Measurements from ENCODE around the gene ARIH1. TPM values are rescaled to one million over a fixed set of nuclear protein-coding genes. Genes with fewer than 3 reads are reported as not detected.
A peak's percentile ranks its signal among the peaks of the same experiment; 100 is the strongest.
"Not testable (repeated sequence)": the region's sequence is repeated elsewhere in the genome, so short reads cannot be mapped to it uniquely, and the experiment has no call there.

The ARIH1 gene
- total and polyA plus RNA-seq, 2 experiments from 2014 or later: 24.5 to 29.5 TPM

DNA sequence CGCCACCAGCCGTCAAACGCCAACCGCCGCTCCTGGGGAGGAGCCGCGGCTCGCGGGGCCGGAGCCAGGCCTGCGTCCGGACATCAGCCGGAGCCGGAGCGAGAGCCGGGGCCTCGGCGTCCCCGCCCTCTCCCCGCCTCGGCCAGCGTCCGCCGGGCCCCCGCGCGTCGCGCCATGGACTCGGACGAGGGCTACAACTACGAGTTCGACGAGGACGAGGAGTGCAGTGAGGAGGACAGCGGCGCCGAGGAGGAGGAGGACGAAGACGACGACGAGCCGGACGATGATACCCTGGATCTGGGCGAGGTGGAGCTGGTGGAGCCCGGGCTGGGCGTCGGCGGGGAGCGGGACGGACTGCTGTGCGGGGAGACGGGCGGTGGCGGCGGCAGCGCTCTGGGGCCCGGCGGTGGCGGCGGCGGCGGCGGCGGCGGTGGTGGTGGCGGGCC is 359 bp downstream of the ARIH1 start:
- Histone ChIP-seq H2AFZ (peak overlapping the region; percentile 65), H3K79me2 (ENCODE audit: insufficient read depth) (peaks cover 48% of the 10 kb centered on the region), H3F3A (ENCODE audit: insufficient read depth) (peaks cover 30% of the 10 kb centered on the region), H3K36me3 (ENCODE audit: low read depth) (0 out of 2 replicates have a peak, but pooled peaks cover 14% of the 10 kb centered on the region), H3K9me2 (ENCODE audit: insufficient read depth) (no peaks in the 10 kb centered on the region), H3K27ac (peak overlapping the region; percentile 99), H4K20me1 (ENCODE audit: insufficient read depth) (peaks cover 18% of the 10 kb centered on the region; the same call in 1 of the 2 replicates), H3K27me3 (replicated peaks; ENCODE audit: insufficient read depth) (no peaks in the 10 kb centered on the region), H3K4me2 (ENCODE audit: unreplicated experiment) (peak overlapping the region; percentile 99), H3K4me3 (peak overlapping the region; percentile 99), H3K9ac (peak overlapping the region; percentile 99), H3K4me1 (ENCODE audit: insufficient read depth) (peaks cover 31% of the 10 kb centered on the region), H3K9me3 (ENCODE audit: low read depth) (no peaks in the 10 kb centered on the region)
- DNase-seq: no peak
- WGBS, 2 experiments (ENCODE audit: low coverage in 1 of 2, low lambda C conversion rate in 2 of 2, missing lambda C conversion rate in 2 of 2): 1 to 2% methylated on average over 16 to 42 of the region's 67 CpGs
- in situ Hi-C loops (cut with MboI): no loop called here
- TF ChIP-seq EZH2 (IDR thresholded peaks at IDR 0.05; ENCODE audit: insufficient read depth, poor library complexity, severe bottlenecking): no peak
- no peak for TF ChIP-seq EZH2phosphoT487 (IDR thresholded peaks at IDR 0.05; ENCODE audit: insufficient read depth, low read depth)

DNA sequence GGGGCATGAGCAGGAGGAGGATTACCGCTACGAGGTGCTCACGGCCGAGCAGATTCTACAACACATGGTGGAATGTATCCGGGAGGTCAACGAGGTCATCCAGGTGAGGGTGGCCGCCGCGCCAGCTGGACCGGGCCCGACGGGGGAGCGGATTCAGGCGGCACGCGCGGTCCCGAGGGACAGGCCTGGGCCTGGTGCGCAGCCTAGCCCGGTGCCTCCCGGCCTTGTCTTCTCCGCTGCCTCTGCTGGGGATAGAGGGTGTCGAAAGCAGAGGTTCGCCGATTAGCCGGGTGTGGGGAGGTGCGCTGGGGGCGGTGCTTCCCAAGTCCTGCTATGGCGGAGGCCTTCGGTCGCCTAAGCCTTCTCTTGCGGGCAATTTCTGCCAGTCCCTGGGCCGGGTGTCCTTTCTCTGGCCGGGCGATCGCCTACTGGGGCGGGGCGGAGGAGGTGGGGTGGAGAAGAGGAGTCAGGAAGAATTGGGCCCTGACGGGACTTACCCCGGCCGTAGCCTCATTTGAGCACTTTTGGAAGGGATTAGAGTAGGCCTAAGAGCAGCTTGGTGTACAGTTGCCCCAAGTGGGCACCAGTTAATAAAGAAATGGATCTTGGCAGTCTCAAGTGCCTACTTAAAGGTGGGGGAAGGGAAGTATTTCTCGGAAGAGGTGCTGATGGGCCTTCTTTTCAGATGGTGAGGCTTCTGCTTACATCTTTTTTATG is 940 bp downstream of the ARIH1 start:
- Histone ChIP-seq H3K9ac (peak overlapping the region; percentile 99), H3F3A (ENCODE audit: insufficient read depth) (peaks cover 30% of the 10 kb centered on the region), H3K4me1 (ENCODE audit: insufficient read depth) (peaks cover 31% of the 10 kb centered on the region), H3K79me2 (ENCODE audit: insufficient read depth) (peaks cover 54% of the 10 kb centered on the region), H3K36me3 (ENCODE audit: low read depth) (0 out of 2 replicates have a peak, but pooled peaks cover 14% of the 10 kb centered on the region), H3K27ac (peak overlapping the region; percentile 99), H3K9me2 (ENCODE audit: insufficient read depth) (no peaks in the 10 kb centered on the region), H3K4me2 (ENCODE audit: unreplicated experiment) (peak overlapping the region; percentile 99), H3K9me3 (ENCODE audit: low read depth) (no peaks in the 10 kb centered on the region), H3K27me3 (replicated peaks; ENCODE audit: insufficient read depth) (no peaks in the 10 kb centered on the region), H4K20me1 (ENCODE audit: insufficient read depth) (peaks cover 18% of the 10 kb centered on the region; the same call in 1 of the 2 replicates), H3K4me3 (peak overlapping the region; percentile 99), H2AFZ (peak overlapping the region; percentile 65)
- TF ChIP-seq EZH2 (IDR thresholded peaks at IDR 0.05; ENCODE audit: insufficient read depth, poor library complexity, severe bottlenecking) (no peak), EZH2phosphoT487 (IDR thresholded peaks at IDR 0.05; ENCODE audit: insufficient read depth, low read depth) (no peak)
- 1% methylated on average over 39 of the region's 42 CpGs for WGBS, 2 experiments (ENCODE audit: low coverage in 1 of 2, low lambda C conversion rate in 2 of 2, missing lambda C conversion rate in 2 of 2)
- in situ Hi-C loops (cut with MboI): no loop called here
- DNase-seq: peak; percentile 90

DNA sequence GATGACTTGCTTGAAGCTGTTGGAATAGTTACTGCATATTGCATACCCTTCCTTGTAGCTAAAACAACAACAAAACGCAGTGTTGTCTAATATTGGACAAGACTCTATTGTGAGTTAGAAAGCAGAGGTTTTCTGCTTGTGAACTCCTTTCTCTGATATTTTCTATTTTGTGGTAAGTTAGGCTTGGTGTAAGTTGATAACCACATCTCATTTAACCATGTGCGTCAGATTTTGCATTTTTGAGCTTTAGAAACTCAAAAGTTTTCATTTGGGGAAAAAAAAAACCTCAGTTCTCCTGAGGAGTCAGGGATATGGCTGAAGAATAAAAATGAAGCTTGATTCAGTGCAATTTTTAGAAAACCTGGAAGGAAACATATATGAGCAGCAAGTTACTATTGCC is 1.5 kb downstream of the ARIH1 start:
- Histone ChIP-seq H3K9ac (peak overlapping the region; percentile 99), H3K27me3 (replicated peaks; ENCODE audit: insufficient read depth) (no peaks in the 10 kb centered on the region), H3K9me2 (ENCODE audit: insufficient read depth) (no peaks in the 10 kb centered on the region), H3F3A (ENCODE audit: insufficient read depth) (peaks cover 30% of the 10 kb centered on the region), H3K4me2 (ENCODE audit: unreplicated experiment) (peak overlapping the region; percentile 99), H3K79me2 (ENCODE audit: insufficient read depth) (peaks cover 60% of the 10 kb centered on the region), H3K27ac (peak overlapping the region; percentile 99), H3K36me3 (ENCODE audit: low read depth) (0 out of 2 replicates have a peak, but pooled peaks cover 14% of the 10 kb centered on the region), H3K9me3 (ENCODE audit: low read depth) (no peaks in the 10 kb centered on the region), H3K4me3 (peak overlapping the region; percentile 99), H4K20me1 (ENCODE audit: insufficient read depth) (peaks cover 24% of the 10 kb centered on the region; the same call in 1 of the 2 replicates), H2AFZ (peak overlapping the region; percentile 65), H3K4me1 (ENCODE audit: insufficient read depth) (peaks cover 31% of the 10 kb centered on the region)
- WGBS, 2 experiments (ENCODE audit: low coverage in 1 of 2, low lambda C conversion rate in 2 of 2, missing lambda C conversion rate in 2 of 2): 0 to 4% methylated on average over 2 of the region's 2 CpGs
- TF ChIP-seq EZH2 (IDR thresholded peaks at IDR 0.05; ENCODE audit: insufficient read depth, poor library complexity, severe bottlenecking): no peak
- no peak for TF ChIP-seq EZH2phosphoT487 (IDR thresholded peaks at IDR 0.05; ENCODE audit: insufficient read depth, low read depth)
- in situ Hi-C loops (cut with MboI): no loop called here
- DNase-seq: no peak

DNA sequence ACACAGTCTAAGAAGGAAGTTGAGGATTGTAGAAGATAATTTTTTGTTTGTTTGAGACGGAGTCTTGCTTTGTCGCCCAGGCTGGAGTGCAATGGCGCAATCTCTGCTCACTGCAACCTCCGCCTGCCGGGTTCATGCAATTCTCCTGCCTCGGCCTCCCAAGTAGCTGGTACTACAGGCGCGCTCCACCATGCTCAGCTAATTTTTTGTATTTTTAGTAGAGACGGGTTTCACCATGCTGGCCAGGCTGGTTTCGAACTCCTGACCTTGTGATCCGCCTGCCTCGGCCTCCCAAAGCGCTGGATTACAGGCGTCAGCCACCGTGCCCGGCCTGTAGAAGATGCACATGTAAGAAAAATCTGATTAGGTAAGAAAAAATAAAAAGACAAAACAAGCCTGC is 2.2 kb downstream of the ARIH1 start:
- Histone ChIP-seq H3K36me3 (ENCODE audit: low read depth) (0 out of 2 replicates have a peak, but pooled peaks cover 14% of the 10 kb centered on the region), H3K4me1 (ENCODE audit: insufficient read depth) (peaks cover 31% of the 10 kb centered on the region), H3K79me2 (ENCODE audit: insufficient read depth) (peaks cover 66% of the 10 kb centered on the region), H3K4me3 (peak overlapping the region; percentile 99), H4K20me1 (ENCODE audit: insufficient read depth) (peaks cover 30% of the 10 kb centered on the region; the same call in 1 of the 2 replicates), H3K27ac (peak overlapping the region; percentile 99), H3K9ac (peak overlapping the region; percentile 99), H3F3A (ENCODE audit: insufficient read depth) (peaks cover 30% of the 10 kb centered on the region), H3K4me2 (ENCODE audit: unreplicated experiment) (peak overlapping the region; percentile 99)
- H3K9me3 ChIP-seq (ENCODE audit: low read depth); H2AFZ ChIP-seq; H3K9me2 ChIP-seq (ENCODE audit: insufficient read depth); H3K27me3 ChIP-seq (replicated peaks; ENCODE audit: insufficient read depth); in situ Hi-C loops (cut with MboI); DNase-seq: not testable (repeated sequence)
- 86% methylated on average over 16 of the region's 16 CpGs for WGBS, 2 experiments (ENCODE audit: low coverage in 1 of 2, low lambda C conversion rate in 2 of 2, missing lambda C conversion rate in 2 of 2)
